Measurements from ENCODE around the gene SUPT5H.

The SUPT5H gene

DNA sequence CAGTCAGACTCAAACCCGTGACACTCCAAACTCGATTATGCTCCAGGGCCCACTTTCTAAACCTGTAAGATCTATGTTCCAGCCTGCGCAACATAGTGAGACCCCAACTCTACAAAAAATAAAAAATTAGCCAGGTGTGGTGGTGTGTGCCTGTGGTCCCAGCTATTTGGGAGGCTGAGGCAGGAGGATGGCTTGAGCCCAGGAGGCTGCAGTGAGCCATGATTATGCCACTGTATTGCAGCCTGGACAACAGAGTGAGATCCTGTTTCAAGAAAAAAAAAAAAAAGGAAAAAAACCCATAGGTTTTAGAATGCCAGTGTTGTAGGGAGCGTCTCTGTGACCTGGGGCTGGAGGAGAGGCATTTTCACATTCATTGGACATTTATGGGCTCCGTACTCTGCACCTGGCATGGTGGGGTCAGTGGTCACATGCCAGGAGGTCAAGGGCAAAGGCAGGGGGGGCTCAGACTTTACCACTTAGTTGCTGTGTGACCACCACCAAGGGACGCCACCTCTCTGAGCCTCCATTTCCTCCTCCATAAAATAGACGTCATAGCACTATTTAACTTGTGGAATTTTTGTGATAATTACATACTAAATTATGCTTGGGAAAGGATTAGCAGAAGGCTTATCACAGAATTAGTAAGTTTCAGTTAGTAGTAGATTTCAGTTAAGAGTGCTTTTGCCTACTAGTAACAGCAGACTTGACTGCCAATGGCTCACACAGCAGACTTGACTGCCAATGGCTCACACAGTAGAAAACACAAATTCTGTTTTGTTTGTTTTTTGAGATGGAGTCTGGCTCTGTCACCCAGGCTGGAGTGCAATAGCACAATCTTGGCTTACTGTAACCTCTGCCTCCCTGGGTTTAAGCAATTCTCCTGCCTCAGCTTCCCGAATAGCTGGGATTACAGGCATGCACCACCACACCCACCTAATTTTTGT lies 75.4 kb downstream of the SUPT5H start:
- no peak for DNase-seq (ENCODE audit: low read depth in 2 of 2)

DNA sequence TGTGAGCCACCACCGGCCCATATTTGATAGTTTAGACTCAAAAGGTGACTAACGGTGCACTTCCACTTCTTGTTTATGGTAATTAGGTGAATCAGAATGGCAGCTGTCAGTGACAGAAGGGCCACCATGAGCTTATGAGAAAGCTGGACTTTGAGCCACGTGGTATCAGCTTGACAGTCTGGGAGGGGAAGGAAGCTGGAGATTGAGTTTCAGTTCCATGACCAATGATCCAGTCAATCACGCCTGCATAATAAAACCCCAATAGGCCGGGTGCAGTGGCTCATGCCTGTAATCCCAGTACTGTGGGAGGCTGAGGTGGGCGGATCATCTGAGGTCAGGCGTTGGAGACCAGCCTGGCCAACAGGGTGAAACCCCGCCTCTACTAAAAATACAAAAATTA lies 79.1 kb downstream of the SUPT5H start:
- no peak for DNase-seq (ENCODE audit: low read depth in 2 of 2)

DNA sequence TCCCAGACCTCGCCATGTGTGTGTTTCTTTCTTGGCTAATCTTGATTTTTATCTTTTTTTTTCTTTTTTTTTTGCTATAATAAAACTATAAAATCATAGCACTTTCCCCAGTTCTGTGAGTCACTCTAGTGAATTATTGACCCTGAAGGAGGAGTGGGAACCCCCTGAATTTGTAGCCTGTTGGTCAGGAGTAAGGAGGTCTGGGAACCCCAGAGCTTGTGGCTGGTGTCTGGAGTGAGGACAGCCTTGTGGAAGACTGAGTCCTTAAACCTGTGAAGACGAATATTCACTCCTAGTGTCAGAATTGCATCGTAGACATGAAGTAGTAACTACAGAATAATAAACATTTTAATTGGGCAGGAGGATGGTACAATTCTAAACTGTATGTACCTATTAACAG lies 79.8 kb downstream of the SUPT5H start:
- DNase-seq (ENCODE audit: low read depth in 2 of 2): no peak

Data from stimulated activated CD4-positive, alpha-beta T cell treated with anti-CD3 and anti-CD28 coated beads, Interleukin-1b, Interleukin-23, amount 100 ng/mL, for 1 hour (primary cell).